Occipital lobe (tissue), 2 donors: Measurements from ENCODE around the gene MAP4K3. TPM values are rescaled to one million over a fixed set of nuclear protein-coding genes. Genes with fewer than 3 reads are reported as not detected.

Source experiments
- small RNA-seq: library from RNA; depleted of rRNA; stranded (forward); fragments of <200 nt; gene quantifications from one replicate; pipeline ENCODE3, GENCODE V24; 2014
- total RNA-seq: library from RNA; depleted of rRNA; stranded (reverse); fragments of >200 nt; gene quantifications from one replicate; pipeline ENCODE4 v1.2.3, GENCODE V29; 2014

Gene MAP4K3
- total RNA-seq, 1 donor from 2014 or later: 122 TPM

Small RNAs within 50 kb of the gene (small RNA-seq; reads per million reads assigned to genes)
- not detected for gene RF00272

Other genes starting within 250 kb of the MAP4K3 start
- gene CDKL4, start 193.3 kb downstream of the MAP4K3 start, total RNA-seq: 10.1 TPM
- 25.1 TPM for gene TMEM178A, start 228.6 kb upstream of the MAP4K3 start, total RNA-seq